ENCODE results near the gene CLK2.
"Not testable (repeated sequence)": the region's sequence is repeated elsewhere in the genome, so short reads cannot be mapped to it uniquely, and the experiment has no call there.

The CLK2 gene

DNA sequence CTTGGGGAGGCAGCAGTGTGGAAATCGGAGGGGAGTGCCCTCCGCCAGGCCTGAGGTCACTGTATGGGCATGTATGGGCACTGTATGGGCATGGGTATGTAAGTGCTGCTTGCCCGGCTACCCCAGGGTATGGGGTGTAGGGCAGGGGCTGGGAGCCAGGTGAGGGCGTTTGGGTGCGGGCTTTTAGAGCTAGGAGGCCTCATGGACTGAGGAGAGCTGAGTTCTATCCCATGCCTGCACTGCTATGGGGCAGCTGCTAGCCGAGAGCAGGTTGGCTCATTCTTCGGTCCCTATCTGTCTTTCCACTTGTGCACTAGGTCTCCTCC lies 22.6 kb upstream of the CLK2 start:
- no peak for DNase-seq

DNA sequence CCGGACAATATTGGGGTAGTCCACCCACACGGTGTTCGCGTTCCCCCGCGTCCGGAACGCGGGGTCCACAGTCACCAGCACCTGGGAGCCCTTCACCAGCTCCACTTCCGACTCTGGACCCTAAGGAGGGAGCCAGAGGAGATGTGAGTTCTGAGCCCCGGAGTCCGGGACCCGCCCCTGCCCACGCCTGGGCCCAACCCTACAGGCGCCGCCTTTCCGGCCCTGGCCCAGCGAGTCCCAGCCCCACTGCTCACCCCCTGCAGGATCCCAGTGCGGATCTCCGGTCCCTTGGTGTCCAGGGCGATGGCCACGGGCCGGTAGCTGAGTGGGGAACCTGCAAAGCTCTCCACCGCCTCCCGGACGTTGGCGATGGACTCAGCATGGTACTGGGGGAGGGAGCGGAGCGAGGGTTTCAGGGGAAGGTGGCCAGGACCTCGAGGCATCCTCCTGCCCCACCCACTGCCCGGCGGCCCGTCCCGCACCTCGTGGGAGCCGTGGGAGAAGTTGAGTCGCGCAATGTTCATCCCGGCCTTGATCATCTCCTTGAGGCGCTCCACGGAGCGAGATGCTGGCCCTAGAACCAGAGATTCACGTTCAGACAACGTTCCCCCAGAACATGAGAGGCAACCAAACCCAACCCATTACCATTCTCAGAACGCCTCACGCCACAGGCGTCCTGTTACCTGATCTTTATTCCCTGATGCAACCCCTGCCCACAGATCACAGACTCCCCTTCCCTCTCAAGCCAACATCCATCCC lies 22.1 kb upstream of the CLK2 start:
- DNase-seq, result no peak

DNA sequence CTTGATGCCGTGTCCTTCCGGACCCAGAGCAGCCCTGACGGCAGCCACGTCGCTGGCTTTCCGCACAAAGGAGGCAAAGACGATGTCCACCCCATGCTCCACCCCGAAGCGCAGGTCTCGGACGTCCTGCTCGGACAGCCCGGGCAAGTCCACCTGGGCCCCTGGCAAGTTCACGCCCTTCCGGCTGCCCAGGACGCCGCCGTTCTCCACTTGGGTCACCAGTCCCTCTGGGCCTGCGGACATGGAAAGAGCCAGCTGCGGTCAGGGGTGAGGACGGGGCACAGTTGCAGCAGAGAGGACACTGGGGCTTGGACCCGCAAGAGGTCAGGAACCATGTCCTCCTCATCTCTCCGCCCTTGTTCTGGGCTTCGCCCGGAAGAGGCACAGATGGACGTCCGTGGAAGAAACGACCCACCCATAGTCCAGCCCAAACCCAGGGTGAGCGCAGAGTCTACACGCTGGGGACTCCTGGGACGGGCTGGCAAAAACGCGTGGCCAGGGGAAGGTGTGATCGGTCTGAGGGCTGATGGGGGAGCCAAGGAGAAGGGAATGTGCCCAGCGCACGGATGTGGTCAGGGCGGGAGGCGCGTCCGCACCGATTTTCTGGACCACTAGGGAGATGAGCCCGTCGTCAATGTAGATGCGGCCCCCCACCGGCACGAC lies 21.3 kb upstream of the CLK2 start:
- DNase-seq, result no peak

- DNase-seq, result no peak
Measured at GRCh38 chr1:155293086-155293749, 19.9 kb upstream of the CLK2 start.

DNA sequence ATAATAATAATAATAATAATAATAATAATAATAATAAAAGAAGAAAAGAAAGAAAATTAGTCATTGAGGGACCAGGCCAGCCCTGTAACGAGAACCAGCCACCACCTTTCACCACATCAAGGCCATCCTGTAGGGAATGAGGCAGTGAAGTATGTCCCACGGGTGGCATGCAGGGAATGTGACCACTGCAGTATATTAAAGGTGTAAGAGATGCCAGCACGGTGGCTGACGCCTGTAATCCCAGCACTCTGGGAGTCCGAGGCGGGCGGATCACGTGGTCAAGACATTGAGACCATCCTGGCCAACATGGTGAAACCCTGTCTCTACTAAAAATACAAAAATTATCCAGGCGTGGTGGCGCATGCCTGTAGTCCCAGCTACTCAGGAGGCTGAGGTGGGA lies 17.7 kb upstream of the CLK2 start:
- not testable (repeated sequence) for DNase-seq

GRCh38 chr1:155287987-155288543 lies 14.8 kb upstream of the CLK2 start:
- no peak for DNase-seq

DNA sequence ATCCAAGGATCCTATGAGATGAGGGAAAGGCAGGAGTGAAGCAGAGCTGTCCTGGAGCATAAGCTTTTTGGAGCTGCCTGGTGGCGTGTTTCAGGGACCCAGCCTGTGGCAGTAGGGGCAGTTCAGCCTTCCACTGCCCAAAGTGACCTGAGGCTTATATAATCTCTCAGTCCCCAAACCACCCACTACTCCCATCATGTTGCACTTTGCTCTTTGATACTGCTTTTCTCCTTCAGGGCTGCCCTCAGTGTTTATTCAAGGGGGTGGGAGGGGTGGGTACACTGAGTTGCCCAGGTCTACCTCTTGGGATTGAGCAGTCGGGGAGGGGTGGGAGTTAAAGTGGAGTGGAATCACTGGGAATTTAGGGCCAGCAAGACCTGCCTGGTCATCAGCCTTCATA lies 13.2 kb upstream of the CLK2 start:
- no peak for DNase-seq

GRCh38 chr1:155285631-155286044 lies 12.3 kb upstream of the CLK2 start:
- no peak for DNase-seq

- no peak for DNase-seq
Measured at GRCh38 chr1:155285063-155285462, 11.8 kb upstream of the CLK2 start.

- no peak for DNase-seq
Measured at GRCh38 chr1:155284476-155284875, 11.2 kb upstream of the CLK2 start.

GRCh38 chr1:155282488-155283091 lies 9.3 kb upstream of the CLK2 start:
- DNase-seq, result no peak

DNA sequence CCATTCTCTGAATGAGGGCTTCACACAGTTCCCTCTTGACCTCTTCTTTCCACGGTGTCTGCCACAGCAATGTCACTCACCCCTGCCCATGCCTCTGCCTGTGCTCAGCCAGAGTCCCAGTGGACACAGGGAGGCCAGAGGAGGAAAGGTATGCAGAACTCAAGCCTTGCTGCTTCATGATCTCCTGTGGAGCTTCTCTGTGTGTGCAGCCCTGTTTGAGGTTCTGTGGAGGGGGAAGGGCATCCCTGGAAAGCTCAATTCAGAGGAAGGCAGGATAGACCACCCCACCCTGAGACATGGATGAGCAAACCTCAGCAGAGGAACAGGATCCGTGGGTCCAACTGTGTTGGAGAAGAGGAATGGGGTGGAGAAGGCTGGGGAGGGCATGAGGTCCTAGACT lies 6.0 kb upstream of the CLK2 start:
- DNase-seq, result no peak

DNA sequence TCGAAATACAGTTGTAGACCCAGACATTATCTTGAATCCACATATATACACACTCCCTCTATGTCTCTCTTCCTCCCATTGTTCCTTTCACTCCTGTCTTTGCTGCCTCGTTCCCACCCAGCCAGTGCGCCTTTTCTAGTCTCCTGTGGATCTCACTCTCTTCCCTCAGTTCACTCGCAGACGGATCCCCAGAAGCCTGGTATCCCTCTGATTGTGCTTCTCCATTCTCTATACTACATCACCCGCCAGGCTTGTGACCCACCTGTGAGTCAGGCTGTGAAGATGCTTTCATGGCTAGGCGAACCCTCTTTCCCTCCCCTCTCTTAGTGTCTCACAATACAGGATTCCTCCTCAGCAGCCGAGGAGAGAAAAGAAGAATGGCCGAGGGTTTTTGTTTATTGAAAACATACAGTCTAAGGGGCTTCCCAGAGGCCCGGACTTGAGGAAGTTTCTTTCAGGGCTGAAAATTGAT lies 5.4 kb upstream of the CLK2 start:
- DNase-seq, result no peak

DNA sequence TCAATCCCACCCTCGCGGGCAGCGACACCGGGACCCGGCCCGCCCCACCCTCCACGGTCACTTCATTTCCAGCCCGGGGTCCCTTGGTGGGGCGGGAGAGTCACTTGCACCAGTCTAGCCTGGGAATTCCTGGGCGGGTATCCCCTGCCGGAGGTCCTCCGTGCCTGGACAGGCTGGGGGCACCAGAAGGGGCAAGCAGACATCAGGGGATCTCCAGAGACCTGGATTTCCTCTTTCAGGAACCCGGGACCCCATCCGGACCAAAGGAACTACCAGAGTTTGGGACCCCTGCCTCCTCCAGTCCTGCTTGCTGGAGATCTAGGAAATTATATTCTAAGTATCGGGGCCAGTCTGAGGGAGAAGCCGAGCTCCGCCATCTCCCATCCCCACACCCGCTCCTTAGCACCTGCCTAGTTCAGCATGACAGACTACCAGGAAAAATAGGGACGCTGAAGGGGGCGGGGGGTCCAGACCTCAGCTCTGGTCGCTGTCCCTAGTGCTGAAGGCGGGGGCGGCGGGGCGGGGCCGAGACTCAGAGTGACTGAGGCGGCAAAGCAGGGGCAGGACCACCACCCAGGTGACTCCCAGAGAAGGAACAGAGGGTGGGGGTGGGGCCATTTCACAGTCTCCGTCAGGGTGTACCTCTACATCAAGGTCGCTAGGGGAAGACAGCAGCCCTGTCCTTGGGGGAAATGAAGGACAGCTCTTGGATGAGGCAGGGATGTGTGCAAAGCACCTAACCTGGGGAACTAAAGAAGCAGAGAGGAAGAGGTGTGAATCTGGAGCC lies 4.8 kb upstream of the CLK2 start:
- peak; percentile 53 for DNase-seq

DNA sequence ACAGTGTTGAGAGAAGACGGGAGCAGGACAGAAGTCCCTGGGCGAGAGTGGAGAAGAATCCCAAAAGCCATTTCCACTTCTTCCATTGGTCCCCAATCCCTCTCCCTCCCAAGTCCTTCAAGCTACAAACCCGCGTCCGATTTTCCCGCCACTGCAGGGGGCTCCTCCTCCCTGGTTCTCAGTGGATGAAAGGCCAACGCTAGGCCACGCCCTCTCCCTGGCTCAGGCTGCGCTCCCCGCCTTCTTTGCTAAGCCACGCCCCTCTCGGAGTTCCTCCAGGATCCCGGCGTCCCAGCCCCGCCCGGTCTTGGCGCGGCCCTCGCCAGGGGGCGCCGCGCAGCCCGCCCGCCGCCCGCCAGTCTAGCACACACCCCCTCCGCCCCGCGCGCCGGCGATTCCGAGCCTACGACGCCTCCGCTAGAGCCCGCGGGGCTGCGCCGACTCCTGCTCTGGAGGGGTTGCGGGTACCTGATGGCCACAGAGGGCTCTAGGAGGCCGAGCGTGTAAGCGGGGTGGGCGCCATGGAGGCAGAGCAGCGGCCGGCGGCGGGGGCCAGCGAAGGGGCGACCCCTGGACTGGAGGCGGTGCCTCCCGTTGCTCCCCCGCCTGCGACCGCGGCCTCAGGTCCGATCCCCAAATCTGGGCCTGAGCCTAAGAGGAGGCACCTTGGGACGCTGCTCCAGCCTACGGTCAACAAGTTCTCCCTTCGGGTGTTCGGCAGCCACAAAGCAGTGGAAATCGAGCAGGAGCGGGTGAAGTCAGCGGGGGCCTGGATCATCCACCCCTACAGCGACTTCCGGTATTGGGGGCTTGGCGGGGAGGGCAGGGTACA lies 4.0 kb upstream of the CLK2 start, which contains the start of gene HCN3:
HCN3 (plus strand) TSS at position 394 of the 832 bp plus-strand sequence; CDS start at position 522, 128 bp downstream.
- DNase-seq, result peak; percentile 85

DNA sequence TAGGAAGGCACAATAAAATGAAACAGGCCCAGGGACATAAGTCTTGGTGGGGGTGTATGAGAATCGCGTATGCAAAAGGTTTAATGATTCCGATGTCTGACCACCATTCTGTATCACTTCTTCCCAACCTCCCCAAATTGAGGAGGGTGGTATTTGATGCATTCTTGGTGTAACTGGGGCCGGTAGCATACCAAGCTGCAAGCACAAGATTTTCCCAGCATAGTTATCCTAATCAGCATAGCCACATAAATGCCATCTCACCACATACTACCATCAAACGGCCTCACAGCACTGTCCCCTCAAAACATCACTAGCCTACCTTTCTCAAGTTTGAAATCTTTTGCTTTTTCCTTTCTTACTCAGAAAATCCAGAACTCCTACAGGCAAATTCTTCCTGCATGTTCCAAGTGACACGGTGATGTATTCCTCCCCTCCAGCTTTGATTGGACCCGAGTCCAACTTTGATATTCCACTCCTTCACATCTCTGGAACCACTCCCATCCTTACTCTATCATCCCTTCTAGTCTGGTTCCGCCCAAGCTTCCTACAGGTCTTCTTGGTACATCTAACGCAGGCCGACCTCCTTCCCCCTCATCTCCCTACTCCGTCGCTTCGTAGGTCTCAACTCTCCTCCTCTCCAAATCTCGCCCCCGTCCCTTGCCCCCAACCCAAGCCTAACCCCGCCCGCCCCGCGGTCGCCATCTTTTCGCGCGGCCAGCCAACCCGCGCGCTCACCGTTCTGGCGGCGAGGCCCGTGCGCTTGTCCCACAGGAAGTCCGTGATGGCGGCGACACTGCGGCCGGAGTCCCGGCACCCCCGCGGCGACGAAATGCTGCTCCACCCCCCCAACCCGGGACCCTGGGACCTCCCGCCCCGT lies 600 bp downstream of the CLK2 start:
- no peak for DNase-seq

DNA sequence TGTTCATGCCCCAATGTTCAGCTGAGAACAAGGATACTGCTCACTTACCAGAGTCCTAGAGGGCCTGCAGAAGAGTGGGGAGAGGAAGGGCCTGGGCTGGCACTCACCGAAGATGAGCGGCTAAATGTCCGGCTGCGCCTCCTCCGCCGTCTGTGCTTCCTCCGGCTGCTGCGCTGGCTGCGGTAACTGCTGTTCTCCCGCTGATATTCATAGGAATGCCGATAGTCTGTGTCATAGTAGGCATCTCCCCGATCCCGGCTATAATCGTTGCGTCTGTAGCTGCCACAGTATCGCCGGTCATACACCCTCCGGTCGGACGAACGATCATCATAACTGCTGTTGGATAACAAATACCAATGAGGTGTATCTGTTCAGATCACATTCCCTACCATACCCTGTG lies 3.9 kb downstream of the CLK2 start:
- DNase-seq, result no peak

DNA sequence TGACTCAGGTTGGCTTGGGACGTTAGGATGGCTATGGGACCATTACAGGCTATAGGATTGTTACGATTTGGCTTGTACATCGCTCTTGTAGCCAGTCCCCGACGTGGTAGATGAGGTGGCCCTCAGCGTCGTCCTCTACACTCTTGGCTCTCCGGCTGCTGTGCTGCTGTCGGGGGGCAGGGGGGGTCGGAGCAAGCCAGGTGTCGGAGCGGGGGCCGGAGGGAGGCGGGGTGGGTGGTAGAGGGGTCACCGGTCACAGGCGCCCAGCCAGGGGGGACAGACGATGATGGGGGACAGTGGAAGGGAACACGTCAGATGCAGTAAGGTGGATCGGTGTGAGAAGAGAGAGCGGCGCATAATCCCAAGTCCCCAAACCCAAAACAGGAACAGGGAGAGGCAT lies 4.7 kb downstream of the CLK2 start:
- DNase-seq, result no peak

- no peak for DNase-seq
Measured at GRCh38 chr1:155267373-155267772, 5.9 kb downstream of the CLK2 start.

DNA sequence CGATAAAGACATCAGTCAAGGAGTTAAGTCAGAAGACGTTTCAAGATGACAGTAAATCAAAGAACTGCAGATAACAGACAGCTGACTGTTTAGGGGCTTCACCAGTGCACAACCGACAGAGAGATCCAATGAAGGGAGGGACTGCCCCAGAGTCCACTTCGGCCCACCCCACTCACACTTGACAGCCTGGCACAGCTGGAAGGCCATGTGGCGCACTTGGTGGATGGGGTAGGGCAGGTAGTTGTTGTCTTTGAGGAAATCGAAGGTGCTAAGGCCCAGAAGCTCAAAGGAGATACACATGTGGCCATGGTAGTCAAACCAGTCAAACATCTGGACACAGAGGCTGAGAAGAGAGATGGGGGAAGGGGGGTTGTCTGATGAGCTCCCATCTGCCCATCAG lies 6.8 kb downstream of the CLK2 start:
- DNase-seq, result no peak
